ENCODE measurements around the gene ANKRD35.

DNA sequence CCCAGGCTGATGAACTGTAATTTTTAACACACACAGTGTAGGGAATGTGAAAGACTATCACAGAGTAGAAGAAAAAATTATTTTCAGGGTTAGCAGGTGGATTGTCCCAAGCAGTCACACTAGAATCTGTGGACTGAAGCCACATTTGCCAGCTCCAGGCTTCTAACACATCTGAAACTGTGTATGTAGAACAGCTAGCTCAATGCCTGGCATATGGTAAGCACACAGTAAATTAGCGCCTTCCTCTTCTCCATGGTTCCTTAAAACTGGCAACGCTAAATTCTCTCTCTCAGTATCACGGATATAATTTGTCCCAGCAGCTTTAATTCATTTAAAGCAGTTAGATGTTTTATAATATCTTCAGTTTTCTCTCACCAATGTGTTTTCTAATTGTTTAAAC lies 42.6 kb downstream of the ANKRD35 start:
- TF ChIP-seq EZH2 (IDR thresholded peaks at IDR 0.05; ENCODE audit: borderline replicate concordance, control insufficient read depth, low read depth, low read length): no peak
- no peak for TF ChIP-seq CTCF (IDR thresholded peaks at IDR 0.05 in 2 of 3, conservative IDR thresholded peaks at IDR 0.05 in 1 of 3; ENCODE audit: control insufficient read depth in 2 of 3, extremely low read depth in 1 of 3, insufficient read depth in 1 of 3, low read depth in 3 of 3, low read length in 3 of 3)
- no peak for TF ChIP-seq USF2 (IDR thresholded peaks at IDR 0.05; ENCODE audit: borderline replicate concordance, low read depth, low read length)
- no peak for TF ChIP-seq SIX5 (IDR thresholded peaks at IDR 0.05; ENCODE audit: low read depth, low read length, severe bottlenecking)
- no peak for TF ChIP-seq NFIC (IDR thresholded peaks at IDR 0.05; ENCODE audit: low read depth, low read length)
- TF ChIP-seq BRCA1 (IDR thresholded peaks at IDR 0.05; ENCODE audit: low read depth, low read length): no peak
- TF ChIP-seq KLF5 (IDR thresholded peaks at IDR 0.05; ENCODE audit: partially characterized antibody): no peak
- TF ChIP-seq ZBTB40 (IDR thresholded peaks at IDR 0.05; ENCODE audit: borderline replicate concordance): no peak
- TF ChIP-seq BCL3 (IDR thresholded peaks at IDR 0.05; ENCODE audit: borderline replicate concordance, insufficient read depth, low read depth, low read length, poor library complexity, severe bottlenecking): no peak
- no peak for TF ChIP-seq ZNF384 (IDR thresholded peaks at IDR 0.05; ENCODE audit: borderline replicate concordance, low read depth, low read length)
- no peak for TF ChIP-seq SP1 (IDR thresholded peaks at IDR 0.05; ENCODE audit: low read depth, low read length)
- TF ChIP-seq EP300 (IDR thresholded peaks at IDR 0.05; ENCODE audit: borderline replicate concordance in 1 of 2, control insufficient read depth in 1 of 2, low read depth in 2 of 2, low read length in 2 of 2): no peak
- no peak for TF ChIP-seq SMC3 (IDR thresholded peaks at IDR 0.05; ENCODE audit: borderline replicate concordance, low read length)

Data from GM12878 (cell line).